ENCODE results near the gene SFMBT2.

GRCh38 chr10:7281429-7281828 is 129.4 kb downstream of the SFMBT2 start:
- TF ChIP-seq CTCF (IDR thresholded peaks at IDR 0.05) (no peak), ZFX (IDR thresholded peaks at IDR 0.05; ENCODE audit: borderline replicate concordance) (no peak)
